ENCODE measurements around the gene STK11.

Gene STK11

GRCh38 chr19:1226522-1227303 is 21.1 kb downstream of the STK11 start:
- no peak for DNase-seq

- no peak for DNase-seq
These were observed 21.9 kb downstream of the STK11 start for GRCh38 chr19:1227304-1228054.

- no peak for DNase-seq
These were observed 22.8 kb downstream of the STK11 start for GRCh38 chr19:1228161-1228957.

- DNase-seq: no peak
These were observed 23.7 kb downstream of the STK11 start for GRCh38 chr19:1229056-1229923.

- DNase-seq: no peak
These were observed 24.6 kb downstream of the STK11 start for GRCh38 chr19:1229924-1230782.

GRCh38 chr19:1230783-1231489 is 25.4 kb downstream of the STK11 start:
- DNase-seq: no peak

- DNase-seq: no peak
These were observed 26.4 kb downstream of the STK11 start for GRCh38 chr19:1231729-1232637.

- DNase-seq: no peak
These were observed 27.1 kb downstream of the STK11 start for GRCh38 chr19:1232652-1233072.

GRCh38 chr19:1233115-1233667 is 27.6 kb downstream of the STK11 start:
- no peak for DNase-seq

GRCh38 chr19:1234051-1234954 is 28.7 kb downstream of the STK11 start:
- no peak for DNase-seq

- DNase-seq: no peak
These were observed 29.4 kb downstream of the STK11 start for GRCh38 chr19:1234955-1235380.

- DNase-seq: no peak
These were observed 30.3 kb downstream of the STK11 start for GRCh38 chr19:1235625-1236538.

GRCh38 chr19:1236576-1236975 is 31.0 kb downstream of the STK11 start:
- no peak for DNase-seq

GRCh38 chr19:1237027-1237659 is 31.6 kb downstream of the STK11 start:
- no peak for DNase-seq

- DNase-seq: peak; percentile 25
These were observed 32.3 kb downstream of the STK11 start, which contains the start of gene CBARP for GRCh38 chr19:1237754-1238368. Gene CBARP (minus strand): TSS chr19:1238005. CDS start chr19:1236100, 1,905 bp downstream.

Data from NCI-H774 (cell line).